Stimulated activated CD4-positive, alpha-beta T cell treated with anti-CD3 and anti-CD28 coated beads, Interleukin-12 subunit alpha, Interleukin-12 subunit beta, amount 100 ng/mL, for 48 hours (primary cell): ENCODE data around the gene EXD3.

Source experiments
- DNase-seq, 3 donors: peaks; one replicate each; pipeline ENCODE4 v3.0.0-alpha.2; 2020; ENCODE audit warnings: low read depth in 2 of 3, low spot score in 1 of 3

The EXD3 gene

DNA sequence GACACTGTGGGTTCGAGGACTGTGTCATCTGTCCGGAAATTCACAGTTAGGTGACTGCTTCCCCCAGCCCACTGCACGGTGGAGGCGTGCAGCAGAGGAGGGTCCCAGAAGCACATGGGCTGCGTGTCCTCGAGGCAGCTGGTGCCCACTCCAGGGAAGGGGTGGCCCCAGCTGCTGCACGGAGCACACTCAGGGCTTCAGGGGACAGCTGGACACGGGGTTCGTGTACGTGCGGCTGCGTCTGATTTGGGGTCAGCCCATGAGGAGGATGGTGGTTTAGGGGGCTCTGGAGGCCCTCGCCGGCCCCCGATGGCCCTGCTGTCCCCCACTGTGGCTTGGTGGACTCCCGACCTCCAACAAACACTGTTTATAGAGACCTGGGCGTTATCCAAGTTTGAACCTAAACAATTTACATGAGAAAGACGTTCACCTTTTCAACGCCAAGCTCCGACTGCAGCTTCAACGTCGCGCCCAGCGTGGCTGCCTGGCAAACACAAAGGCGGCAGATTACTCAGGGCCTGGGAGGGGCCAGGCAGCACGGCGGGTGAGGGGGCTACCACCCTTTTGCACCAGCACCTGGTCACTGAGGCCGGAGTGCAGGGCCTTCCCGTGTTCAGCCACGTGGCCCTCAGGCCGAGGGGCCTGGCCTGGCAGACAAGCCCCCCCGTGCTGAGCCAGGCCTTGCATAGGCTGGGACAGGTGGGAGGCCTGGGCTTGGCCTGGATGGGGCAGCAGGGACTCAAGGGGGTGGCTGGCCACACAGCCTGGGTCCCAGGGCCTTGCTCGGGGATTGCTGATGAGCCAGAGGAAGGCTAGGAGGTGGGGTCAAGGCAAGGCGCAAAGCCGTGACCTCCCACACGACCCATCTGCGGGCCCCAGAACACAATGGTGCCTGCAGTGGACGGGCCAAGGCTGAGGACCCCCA is 55.2 kb downstream of the EXD3 start:
- DNase-seq: no peak

DNA sequence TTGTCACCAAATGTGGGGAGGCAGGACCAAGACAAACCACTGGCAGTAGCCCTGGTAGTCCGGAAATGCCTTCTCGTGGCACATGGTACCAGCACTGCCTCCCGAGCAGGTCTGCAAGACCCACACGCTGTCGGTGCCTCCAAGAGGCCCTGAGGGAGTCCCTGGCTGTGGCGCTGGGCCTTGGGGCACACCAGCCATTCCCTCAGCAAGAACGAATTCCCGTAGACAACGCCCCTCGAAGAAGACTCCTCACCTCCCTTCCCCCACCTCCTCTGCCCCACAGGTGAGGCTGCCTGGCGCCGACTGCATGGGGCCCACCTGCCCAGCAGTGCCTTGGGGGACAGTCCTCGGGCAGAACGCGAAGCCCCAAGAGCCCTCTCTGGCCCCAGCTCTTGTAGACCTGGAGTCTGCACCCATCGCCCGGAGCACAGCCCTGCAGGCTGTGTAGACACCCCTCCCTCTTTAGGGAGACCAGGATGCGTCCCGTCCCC is 56.0 kb downstream of the EXD3 start:
- no peak for DNase-seq

DNA sequence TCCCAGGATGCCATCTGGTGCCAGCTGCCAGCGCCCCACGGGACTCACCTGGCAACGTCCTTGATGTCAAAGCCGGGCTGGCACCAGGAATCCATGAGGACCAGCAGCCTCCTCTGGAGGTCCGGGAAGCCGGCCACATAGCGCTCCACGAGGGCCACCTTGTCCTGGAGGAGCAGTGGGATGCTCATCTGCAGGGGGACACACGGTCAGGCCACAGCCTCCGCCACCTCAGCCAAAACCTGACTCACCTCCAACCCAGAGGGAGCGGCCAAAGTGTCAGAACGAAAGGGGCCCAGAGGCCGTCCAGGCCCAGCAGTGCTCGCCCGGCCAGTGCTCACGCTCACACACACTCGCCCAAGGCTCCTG is 56.5 kb downstream of the EXD3 start:
- DNase-seq: no peak

DNA sequence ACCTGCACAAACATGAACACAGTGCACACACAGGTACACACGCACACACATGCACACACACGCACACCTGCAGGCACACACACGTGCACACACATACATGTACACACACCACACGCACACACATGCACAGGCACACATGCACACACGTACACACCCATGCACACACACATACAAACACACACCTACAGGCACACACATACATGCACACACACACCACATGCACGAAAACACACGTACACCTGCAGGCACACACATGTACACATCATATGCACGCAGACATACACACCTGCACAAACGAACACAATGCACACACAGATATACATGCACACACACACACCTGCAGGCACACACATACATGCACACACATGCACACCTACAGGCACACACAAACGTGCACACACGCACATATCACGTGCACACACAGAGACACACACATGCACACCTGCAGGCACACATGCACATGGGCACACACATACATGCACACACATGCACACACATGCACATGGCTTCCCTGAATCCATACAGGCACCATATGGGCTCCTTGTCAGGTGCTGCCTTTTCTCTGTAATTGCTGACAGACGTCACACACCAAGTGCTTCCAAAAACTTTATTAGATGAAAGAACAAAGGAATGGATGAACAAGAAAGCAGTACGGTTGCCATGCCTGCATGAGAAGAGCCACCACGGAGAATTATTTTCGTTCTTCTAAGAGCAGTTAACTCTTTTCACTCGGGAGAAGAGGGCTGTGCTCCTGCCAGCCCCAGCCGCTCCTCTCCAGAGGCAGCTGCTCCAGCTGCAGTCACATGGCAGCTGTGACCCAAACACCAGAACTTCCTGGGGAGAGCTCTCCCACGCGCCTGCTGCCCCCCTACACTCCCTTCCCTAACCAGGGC is 57.2 kb downstream of the EXD3 start:
- no peak for DNase-seq

DNA sequence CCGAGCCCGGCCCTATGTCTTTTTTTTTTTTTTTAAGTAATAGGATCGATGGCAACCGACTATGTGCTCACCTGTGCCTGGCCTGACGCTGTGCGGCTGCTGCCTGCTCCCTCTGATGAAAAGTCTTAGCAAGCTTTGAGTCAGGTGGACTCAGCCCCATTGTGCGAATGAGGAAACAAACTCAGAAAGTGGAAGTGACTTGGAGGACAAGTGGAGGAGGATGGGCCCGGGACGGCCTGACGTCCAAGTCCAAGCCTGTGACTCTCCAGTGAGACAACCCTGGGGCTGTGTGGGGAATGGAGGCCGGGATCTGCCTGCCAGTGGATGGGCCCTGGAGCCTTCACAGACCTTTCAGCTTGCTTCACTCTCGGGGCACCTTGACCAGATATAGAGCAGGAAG is 57.9 kb downstream of the EXD3 start:
- DNase-seq: no peak

DNA sequence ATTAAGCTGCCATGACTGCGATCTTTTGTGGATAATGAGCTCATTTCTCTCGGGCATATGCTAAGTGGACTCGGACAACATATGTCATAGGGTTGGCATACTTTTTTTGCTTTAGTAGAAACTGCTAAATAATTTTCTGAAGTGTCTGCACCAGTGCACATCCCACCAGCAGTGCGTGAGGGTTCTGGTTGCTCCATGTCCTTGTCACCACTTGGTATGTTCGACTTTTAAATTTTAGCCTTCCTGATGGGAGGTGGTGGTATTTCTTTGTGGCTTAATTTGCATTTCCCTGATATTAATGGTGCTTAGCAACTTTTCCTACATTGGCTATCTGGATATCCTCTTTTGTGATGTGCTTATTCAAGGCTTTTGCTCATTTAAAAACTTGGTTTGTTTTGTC is 63.1 kb downstream of the EXD3 start:
- DNase-seq: no peak

DNA sequence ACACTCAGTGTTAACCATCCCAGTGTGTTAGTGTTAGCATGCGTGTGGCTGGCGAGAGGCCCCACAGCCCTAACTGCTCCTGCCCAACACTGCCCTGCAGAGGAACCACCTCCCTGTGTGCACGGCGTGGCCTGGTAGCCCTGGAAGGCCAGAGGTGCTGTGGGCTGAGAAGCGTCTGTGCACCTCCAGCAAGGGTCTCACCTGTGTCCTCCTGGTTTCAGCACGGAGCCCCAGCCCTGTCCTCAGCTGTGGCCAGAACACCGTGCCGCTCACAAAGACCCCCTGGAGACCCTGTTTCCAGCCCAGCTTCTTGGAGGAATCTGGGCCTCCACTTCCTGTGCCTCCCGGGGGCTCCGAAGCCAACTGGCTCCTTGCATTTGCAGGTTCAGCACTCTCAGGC is 64.8 kb downstream of the EXD3 start:
- no peak for DNase-seq

DNA sequence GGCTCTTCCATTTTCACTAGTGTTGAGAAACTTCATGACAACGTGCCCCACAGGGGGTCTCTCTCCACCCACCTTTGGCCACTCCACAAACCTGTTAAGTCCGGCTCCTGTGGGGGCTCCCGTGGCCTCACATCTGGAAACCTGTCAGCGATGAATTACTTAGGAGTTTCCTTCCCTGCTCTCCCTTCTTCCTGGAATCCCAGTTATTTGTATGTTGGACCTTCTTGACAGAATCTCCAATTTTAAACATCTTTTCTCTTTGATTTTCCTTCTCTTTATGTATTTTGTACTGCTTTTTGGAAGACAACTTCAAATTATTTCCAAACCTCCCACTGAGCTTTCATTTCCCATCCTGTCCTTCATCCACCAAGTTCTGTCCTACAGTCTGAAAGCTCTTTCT is 65.8 kb downstream of the EXD3 start:
- DNase-seq: no peak

DNA sequence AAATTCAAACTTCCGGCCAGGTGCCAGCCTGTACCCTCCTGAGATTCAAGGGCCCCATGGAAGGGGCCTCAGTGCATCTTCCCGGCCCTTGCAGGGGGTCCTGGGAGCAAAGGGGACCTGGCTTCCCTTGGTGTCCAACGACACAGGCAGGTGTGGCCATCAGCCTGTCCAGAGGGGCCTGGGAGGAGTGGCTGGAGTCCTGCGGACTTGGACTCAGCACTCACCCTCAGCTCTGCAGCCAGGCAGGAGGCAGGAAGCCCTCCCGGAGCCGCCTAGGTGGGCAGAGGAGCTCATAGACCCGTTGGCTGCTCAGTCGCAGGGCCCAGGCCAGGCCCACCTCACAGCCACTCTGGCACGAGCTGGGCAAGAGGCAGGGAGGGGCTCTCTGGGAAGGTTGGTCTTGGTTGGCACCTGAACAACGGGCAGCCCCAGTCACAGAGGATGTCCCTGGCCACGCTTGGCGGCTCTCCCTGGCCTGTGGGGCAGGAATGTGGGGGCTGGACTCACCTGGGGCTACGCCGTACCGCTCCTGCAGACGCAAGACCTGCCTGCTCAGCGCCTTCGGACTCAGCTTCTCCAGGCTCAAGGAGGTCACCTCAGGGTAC is 67.1 kb downstream of the EXD3 start:
- DNase-seq: no peak

DNA sequence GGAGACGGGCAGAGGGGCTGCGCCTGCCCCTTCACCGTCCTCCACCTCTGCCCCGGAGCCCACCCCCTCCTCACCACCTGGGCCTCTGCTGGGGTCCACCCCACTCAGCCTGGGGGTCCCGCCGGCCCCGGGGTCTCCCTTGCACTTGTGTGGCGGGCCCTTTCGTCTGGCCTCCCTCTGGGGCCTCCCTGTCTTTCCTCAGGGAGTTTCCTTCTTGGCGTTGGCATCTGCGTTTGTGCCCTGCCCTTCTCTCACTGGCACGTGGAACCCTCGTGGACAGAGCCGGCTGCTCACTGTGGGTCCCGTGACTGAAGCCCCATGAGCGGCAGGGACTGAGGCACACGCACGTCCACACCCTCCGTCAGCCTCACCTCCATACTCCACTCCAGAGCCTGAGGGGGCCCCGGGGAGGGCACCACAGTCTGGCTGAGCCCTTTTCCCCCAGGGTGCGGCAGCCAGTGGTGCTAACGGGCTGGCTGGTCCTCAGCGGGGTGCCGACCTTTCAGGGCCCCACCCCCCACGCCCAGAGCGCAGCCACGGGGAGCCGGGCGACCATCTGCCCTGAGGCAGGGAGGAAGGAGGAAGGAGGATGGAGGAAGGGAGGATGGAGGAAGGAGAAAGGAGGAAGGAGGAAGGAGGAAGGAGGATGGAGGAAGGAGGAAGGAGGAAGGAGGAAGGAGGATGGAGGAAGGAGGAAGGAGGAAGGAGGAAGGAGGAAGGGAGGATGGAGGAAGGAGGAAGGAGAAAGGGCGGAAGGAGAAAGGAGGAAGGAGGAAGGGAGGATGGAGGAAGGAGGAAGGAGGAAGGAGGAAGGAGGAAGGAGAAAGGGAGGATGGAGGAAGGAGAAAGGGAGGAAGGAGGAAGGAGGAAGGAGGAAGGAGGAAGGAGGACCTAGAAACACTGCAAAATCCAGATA is 67.9 kb downstream of the EXD3 start:
- DNase-seq: no peak

DNA sequence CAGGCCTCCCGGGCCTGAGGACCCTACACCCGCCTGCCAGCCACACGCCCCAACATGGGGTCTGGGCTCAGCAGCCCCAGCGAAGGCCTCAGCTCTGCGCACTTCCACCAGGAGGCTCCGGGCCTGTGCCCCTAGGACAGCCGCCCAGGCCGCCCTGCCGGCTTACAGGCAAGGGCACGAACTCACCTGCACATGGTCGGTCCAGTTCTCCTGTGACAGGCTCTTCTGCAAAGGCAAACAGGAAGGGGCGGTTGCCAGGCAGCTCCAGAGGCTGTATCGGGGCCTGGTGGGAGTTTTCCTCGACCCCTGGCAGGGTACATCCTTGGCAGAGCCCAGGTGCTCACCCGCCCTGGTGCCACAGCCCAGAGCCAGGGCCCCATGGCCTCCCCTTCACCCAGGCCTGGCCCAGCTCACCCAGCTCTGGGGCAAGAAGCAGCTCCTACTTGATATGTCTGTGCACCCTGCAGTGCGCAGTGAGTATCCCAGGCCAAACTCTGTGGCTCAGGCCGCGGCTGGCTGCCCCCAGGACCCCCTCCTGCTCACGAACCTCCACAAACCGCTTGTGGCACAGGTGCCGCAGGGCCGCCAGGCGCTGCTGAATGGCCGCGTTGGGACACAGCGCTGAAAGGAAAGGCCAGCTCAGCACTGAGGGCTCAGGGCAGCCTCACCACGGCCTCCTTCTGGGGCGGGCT is 68.7 kb downstream of the EXD3 start:
- DNase-seq: no peak

DNA sequence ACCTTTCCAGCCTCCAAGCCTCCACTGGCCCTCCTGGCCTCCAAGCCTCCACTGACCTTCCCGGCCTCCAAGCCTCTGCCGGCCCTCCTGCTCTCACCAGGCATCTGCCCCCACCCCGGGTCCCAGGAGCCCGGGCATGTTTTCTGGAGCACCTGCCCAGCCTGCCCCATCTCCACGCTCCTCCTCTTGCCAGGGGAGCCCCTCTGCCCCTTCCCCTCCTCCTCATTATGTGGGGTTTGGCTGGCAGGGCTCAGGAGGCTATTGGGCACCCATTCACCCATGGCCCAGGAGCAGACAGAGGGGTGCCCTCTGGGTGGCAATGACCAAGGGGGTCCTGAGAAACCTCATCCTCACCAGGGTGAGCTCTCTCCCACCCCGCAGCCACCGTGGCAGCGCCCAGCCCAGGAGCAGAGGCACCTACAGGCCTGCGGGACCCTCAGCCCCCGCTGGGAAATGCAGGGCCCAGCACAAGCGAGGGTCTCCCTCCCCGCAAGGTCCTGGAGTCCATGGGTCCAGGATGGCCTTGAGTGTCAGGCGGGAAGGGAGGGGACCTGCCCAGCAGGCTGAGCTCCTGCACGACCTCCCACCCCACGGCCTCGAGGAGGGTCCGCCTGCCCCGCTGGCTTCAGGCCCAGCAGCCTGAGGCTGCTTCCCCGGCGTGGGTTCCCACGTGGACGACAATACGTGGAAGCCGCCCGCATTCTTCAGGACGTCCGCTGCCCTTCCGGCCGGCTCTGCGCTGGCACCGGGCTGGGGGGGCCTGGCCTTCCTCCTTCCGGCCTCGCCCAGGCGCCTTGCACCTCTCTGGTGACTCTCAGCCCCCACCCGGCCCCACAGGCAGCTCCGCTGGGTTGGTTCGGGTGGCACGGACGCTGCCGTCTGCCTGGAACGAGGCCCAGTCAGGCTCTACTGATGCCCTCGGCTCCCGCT is 69.5 kb downstream of the EXD3 start:
- no peak for DNase-seq

DNA sequence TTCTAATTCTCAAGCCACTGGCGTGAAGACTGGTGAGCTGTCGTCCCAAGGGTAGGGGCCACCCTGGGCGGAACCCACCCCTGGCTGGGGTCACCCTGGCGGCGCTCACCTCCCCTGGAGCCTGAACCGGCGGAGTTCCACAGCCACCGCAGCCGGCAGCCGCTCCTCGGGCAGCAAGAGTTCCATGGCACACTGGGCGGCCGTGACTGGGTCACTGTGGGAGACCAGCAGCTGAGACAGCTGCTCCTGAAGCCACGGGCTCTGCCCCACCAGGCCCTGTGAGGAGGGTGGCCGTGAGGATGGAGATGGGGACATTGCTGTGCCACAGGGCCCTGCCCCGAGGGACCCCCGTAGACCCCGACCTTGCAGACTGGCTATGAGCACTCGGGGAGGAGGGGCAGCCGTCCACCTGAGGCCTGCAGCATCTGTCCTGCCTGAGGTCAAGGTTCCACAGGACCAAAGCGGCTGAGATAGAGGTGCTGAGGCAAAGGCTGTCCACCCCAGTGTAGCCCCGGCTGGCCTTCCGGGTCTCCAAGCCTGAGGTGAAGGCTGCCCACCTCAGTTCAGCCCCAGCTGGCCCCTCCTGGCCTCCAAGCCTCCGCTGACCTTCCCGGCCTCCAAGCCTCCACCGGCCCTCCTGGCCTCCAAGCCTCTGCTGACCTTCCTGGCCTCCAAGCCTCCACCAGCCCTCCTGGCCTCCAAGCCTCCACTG is 70.3 kb downstream of the EXD3 start:
- DNase-seq: no peak

DNA sequence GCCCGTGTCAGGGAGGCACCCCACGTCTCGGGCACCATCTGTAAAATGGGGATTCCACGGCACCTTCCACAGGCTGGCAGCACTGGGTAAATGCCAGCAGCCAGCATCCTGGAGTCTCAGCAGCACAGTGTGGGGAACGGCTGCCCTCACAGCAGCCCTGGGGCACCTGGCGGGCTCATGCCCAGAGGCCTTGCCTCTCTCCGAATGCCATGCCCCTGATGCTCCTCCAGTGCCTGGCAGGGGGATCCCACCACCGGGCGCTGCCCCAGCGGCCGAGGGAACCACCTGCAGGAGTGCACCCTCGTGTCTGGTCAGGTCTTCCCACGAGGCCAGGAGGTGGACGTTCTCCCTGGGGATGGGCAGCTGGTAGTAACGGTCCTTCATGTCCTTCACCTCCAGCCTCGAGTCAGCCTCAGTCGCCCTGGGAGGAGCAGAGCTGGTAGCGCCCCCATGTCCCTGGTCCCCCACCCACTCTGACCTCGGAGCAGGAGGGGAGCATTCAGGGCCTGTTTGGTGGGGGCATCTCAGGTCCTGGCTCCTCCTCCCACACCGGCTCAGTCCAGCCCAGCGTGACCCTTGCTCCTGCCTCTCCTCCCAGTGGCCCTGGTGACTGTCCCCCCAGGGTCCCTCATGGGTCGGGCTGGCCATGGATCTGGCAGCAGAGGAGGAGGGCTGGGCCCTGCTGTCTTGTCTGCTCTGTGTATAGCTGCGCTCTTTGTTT is 71.0 kb downstream of the EXD3 start:
- no peak for DNase-seq

DNA sequence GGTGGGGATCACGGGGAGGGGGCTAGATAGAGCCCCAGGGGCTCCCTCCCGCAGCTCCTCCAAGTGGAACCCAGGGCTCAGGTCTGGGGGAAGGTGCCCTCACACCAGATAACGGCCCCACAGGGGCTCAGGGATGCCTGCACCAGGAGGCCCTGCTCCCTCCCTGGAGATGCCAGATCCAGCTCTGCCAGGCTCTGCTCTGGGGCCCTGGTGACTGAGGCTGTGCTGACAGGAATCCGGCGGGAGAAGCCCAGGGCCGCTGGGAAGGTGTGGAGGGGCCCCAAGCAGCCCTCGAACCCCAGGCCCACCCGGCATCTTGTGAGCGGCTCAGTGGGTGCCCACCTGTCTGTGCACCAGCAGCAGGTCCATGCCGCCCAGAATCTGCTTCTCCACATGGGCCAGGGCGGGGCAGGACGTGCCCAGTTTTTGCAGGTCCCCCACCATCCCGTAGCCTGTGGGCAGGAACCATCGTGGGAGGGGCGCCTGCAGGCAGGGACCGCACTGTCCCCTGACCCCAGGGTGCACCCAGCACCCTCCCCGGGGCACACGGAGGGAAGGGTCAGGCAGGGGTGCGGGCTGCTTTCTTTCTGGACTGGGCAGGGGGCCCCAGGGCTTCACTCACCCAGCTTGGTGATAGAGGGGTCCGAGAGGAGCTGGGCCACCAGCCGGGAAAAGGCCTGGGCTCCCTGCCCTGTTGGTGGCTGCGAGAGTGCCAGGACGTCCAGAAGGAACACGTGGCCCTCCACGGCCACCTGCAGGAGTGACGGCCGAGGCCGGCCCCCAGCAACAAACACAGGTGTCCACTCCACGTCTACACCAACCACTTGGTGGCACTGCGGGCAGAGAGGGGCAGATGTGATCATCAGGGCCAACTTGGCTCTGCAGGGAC is 72.0 kb downstream of the EXD3 start:
- no peak for DNase-seq

DNA sequence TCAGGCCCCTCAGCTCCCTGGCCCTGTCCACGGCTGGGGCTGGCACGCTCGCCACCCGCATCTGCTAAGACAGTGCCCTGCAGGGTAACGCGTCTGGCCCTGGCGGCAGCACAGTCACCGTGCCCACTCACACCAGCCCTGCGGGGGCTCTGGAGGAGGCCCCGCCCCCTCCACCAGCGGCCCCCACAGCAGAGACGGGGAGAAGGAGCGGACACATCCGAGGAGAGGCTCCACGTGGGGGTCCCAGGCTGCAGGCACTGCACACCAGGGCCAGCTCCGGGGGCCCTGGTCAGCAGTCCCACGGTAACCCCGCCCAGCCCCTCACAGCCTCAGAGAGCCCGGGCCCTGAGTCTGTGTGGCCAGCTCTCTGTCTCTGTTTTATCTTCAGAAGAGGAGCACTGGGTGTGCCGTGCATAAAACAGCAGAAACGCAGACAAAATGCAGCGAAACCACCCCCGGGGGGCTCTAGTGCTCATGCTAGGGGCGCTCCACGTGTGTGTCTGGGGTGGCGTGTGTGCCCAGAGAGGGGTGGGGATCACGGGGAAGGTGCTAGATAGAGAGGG is 73.4 kb downstream of the EXD3 start:
- DNase-seq: no peak
